HG03469 (cell line): ENCODE measurements around the gene MAMSTR.
"Not testable (repeated sequence)": the region's sequence is repeated elsewhere in the genome, so short reads cannot be mapped to it uniquely, and the experiment has no call there.

Experiments used
- ATAC-seq: cut with Tn5 transposase; IDR thresholded peaks from one replicate; pipeline ENCODE4 v1.9.1; 2021; ENCODE audit warnings: mild to moderate bottlenecking, moderate library complexity, moderate number of reproducible peaks; ENCODE audit not compliant: unreplicated experiment

Gene MAMSTR

DNA sequence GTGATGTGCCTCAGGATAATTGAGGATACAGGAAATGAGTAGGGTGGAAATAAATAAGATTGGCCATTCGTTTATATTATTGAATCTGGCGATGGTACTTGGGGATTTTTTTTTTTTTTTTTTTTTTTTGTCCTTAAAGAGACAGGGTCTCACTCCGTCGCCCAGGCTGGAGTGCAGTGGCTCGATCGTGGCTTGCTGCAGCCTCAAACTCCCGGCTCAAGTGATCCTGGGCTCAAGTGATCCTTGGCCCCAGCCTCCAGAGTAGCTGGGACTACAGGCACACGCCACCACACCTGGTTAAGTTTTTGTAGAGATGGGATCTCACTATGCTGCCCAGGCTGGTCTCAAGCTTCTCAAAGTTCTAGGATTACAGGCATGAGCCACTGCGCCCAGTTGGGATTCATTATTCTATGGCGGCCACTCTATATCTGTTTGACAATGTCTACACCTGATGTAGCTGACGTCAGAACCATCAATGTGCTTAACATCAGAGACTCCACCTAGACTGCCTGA, 2.7 kb upstream of the MAMSTR start:
- ATAC-seq, result no peak

- ATAC-seq, result no peak
These were observed 1.2 kb upstream of the MAMSTR start for GRCh38 chr19:48720613-48721296.

DNA sequence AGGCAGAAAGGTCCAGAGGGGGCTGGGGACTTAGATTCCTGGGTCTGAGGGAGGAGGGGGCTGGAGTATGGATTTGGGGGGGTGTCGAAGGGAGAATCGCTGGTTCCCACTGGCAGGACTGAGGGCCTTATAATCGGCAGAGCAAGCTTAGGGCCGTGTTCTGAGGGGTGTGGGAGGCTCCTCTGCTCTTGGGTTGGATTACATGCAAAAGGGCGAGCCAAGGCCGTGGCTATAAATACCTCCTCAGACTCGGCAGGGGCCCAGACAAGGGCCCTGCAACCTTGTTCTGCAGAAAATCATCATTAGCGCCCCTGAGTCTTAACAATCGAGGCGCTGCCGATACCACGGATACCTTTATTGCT, 707 bp upstream of the MAMSTR start:
- no peak for ATAC-seq

- no peak for ATAC-seq
These were observed 754 bp downstream of the MAMSTR start for GRCh38 chr19:48718711-48719231.

GRCh38 chr19:48718106-48718505, 1.4 kb downstream of the MAMSTR start:
- not testable (repeated sequence) for ATAC-seq

GRCh38 chr19:48716562-48717291, 2.8 kb downstream of the MAMSTR start:
- no peak for ATAC-seq

DNA sequence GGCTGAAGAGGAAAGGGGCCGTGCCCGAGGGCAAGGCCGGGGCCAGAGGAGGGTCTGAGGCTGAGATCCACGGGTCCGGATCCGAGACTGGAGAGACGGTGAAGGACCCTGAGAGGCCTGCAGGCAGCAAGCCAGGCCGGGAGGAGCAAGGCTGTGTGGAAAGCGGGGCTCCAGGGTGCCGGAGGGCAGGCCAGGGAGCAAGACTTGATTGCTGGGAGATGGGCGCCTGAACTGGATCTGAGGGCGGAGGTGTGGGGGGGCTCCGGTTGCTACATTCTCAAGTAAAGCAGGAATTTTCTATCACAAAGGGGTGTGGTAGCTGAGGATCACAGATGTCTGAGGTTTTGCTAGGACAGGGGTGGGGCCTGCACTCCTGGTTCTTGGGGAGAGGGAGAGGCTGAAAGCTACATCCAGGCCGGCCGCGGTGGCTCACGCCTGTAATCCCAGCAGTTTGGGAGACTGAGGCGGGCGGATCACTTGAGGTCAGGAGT, 3.8 kb downstream of the MAMSTR start:
- no peak for ATAC-seq

DNA sequence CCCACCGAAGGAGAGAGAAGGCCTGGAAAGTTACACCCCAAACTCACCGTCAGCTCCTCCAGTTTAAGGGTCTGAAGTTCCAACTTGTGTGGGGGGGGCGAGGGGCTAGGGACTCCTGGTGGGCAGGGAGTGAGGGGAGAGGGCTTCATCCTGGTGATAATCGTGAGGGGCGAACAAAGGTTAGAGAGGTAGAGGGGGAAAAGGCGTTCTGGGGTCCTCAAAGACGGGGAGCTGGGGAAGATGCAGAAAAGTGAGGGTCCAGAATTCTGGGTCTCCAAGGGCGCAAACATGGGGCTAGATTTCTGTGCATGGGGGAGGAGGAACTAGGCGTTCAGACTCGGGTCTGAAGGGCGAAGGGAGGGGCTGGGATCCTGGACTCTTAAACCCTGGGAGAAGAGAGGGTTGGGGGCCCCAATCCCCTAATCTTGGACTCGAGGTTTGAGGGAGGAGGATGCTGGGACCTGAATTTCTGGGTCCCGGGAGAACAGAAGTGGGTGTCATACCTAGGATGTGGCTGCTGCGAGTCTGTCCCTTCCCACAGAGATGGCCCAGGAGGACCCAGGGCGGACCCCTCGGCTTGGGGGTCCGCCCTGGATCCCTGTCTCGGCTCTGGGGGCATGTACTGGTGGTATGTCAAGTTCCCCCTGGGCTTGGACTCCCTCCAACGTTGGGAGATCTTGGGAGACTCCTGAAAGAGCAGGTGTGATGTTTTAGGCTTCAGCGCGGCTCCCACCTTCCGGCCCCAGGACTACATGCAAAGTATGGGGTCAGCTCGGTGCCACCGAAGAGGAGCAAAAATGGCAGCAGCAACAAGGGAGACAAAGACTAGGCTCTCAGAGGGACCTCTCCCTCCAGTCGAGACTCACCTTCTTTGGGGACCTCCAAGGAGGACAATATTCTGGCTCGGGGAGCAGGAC, 4.5 kb downstream of the MAMSTR start:
- no peak for ATAC-seq

- ATAC-seq, result peak; percentile 57
These were observed 5.4 kb downstream of the MAMSTR start for GRCh38 chr19:48713864-48714755.

- no peak for ATAC-seq
These were observed 6.3 kb downstream of the MAMSTR start for GRCh38 chr19:48713041-48713863.

- no peak for ATAC-seq
These were observed 8.3 kb downstream of the MAMSTR start for GRCh38 chr19:48711106-48711662.

- ATAC-seq, result no peak
These were observed 11.1 kb downstream of the MAMSTR start for GRCh38 chr19:48708471-48708870.

GRCh38 chr19:48705431-48705830, 14.1 kb downstream of the MAMSTR start:
- ATAC-seq, result no peak

DNA sequence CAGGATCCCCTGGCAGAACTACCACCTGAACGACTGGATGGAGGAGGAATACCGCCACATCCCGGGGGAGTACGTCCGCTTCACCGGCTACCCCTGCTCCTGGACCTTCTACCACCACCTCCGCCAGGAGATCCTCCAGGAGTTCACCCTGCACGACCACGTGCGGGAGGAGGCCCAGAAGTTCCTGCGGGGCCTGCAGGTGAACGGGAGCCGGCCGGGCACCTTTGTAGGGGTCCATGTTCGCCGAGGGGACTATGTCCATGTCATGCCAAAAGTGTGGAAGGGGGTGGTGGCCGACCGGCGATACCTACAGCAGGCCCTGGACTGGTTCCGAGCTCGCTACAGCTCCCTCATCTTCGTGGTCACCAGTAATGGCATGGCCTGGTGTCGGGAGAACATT, 16.2 kb downstream of the MAMSTR start:
- ATAC-seq, result no peak

DNA sequence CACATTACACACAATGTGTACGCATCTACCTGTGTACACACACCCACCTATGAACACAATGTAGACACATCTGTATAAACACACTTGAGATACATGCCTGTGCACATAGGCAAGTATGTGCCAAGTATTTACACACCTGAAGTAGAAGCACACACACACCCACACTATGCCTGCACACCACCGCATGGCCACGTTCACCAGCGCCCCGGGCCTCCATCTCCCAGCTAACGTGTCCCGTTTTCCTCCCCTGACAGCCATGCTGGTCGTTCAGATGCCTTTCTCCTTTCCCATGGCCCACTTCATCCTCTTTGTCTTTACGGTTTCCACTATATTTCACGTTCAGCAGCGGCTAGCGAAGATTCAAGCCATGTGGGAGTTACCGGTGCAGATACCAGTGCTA, 16.8 kb downstream of the MAMSTR start:
- no peak for ATAC-seq

DNA sequence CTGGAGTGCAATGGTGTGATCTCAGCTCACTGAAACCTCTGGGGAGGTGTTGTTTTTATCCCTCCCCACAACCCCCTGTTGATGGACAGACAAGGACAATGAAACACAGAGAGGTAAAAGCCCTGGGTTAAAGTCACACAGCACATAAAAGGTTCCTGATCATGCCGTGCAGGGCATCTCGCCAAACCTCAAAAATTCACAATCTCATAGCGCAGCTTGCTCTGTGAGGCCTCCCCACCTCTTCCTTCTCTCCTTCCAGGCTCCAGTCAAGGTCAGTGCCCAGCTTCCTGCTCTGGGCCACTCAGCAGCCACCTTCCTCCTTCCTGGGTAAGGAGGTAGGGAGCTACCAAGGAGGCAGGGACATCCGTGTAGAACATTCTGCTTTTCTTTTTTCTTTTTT, 21.5 kb downstream of the MAMSTR start:
- ATAC-seq, result no peak

DNA sequence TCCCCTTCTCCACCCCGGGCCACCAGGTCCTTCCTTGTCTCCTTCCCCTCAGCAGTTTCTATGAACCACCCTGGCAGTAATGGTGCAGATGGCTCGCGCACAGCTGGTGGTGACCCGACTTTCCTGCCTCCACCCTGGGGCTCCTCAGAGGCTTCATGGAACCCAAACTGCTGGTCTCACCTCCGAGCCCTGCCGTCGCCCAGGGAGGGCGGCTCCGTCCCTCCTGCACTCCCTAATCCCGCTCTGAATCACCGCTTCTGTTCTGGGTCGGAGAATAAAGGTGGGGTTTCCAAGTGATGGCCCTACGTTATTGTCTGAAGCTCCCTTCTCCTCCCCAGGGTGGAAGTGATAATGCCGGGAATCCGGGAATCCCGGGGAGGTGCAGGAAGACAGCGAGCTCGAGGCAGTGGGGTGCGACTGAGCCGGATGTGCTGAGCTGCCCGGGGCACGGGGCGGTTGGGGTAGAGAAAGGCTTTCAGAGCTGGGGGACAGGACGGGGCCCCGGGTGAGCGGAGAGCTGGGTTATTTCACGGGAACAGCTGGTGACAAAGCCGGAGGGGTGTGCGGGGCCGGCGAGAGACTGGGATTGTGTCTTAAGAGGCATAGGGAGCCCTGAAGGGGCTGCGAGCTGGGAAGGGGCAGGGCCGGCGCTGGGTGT, 23.0 kb downstream of the MAMSTR start:
- no peak for ATAC-seq

DNA sequence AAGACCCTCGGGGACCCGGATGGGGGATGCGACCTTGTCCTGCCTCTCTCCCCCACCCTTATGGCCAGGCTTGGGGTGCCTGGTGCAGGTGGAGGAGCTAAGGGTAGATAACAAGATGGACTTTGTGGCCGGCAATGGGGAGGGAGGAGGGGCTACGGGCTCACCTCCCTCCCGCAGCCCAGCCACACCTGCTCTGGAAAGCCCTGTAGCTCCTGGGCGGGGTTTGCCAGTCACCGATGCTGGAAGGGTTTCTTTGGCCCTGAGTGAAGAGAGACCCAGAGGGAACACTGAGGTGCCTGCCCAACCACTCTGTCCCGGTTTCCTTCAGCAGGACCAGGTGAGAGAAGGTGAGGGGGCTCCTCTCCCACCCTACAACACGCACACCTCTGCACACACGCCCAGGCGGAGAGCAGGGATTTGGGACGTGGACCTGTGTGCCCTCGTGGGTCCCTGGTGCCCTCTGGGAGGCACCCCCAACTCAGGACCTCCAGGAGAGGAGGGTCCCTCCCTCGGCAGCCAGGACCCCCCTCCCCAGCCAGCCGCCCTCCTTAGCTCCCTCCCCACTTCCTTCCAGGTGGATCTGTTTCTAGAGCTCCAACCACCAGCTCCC, 23.7 kb downstream of the MAMSTR start, which contains the start of gene FUT2:
Gene FUT2, plus strand, starts transcription at position 229 of the 610 bp plus-strand sequence. CDS start 6,986 bp downstream, outside the sequence.
- ATAC-seq, result no peak
